Parathyroid adenoma (tissue), 2 donors: ENCODE results near the gene CLDN24.

Experiments used
- H2AFZ ChIP-seq: fragments of 300-600 bp; sonication (generic); one replicate; pipeline ENCODE4 v1.7.0; 2017; ENCODE audit warnings: antibody characterized with exemption, mild to moderate bottlenecking
- H3K27ac ChIP-seq: fragments of 300-600 bp; sonication (generic); one replicate; pipeline ENCODE4 v1.7.0; 2017
- H3K27me3 ChIP-seq: fragments of 300-600 bp; sonication (generic); one replicate; pipeline ENCODE4 v1.7.0; 2017; ENCODE audit warnings: low read length; ENCODE audit not compliant: control insufficient read depth, insufficient read depth
- H3K36me3 ChIP-seq: fragments of 300-600 bp; sonication (generic); one replicate; pipeline ENCODE4 v1.7.0; 2017; ENCODE audit warnings: low read length; ENCODE audit not compliant: control insufficient read depth, insufficient read depth
- H3K4me1 ChIP-seq: fragments of 300-600 bp; sonication (generic); one replicate; pipeline ENCODE4 v1.7.0; 2017; ENCODE audit warnings: control low read depth
- H3K4me2 ChIP-seq: fragments of 300-600 bp; sonication (generic); one replicate; pipeline ENCODE4 v1.7.0; 2017; ENCODE audit warnings: low read length
- H3K4me3 ChIP-seq: fragments of 300-600 bp; sonication (generic); one replicate; pipeline ENCODE4 v1.7.0; 2017; ENCODE audit warnings: low read depth, low read length
- H3K79me2 ChIP-seq: fragments of 300-600 bp; sonication (generic); one replicate; pipeline ENCODE4 v1.7.0; 2017; ENCODE audit warnings: control low read depth
- H3K9ac ChIP-seq: fragments of 300-600 bp; sonication (generic); one replicate; pipeline ENCODE4 v1.7.0; 2017; ENCODE audit warnings: mild to moderate bottlenecking
- H3K9me3 ChIP-seq: fragments of 300-600 bp; sonication (generic); one replicate; pipeline ENCODE4 v1.7.0; 2017; ENCODE audit warnings: low read length; ENCODE audit not compliant: control insufficient read depth
- TF ChIP-seq, protein P1 (sequence below): fragments of 300-600 bp; sonication (generic); IDR thresholded peaks from one replicate; pipeline ENCODE4 v1.7.0; 2017; ENCODE audit warnings: antibody characterized with exemption, mild to moderate bottlenecking
- donor health status: primary hyperparathyroidism.

CLDN24 gene

DNA sequence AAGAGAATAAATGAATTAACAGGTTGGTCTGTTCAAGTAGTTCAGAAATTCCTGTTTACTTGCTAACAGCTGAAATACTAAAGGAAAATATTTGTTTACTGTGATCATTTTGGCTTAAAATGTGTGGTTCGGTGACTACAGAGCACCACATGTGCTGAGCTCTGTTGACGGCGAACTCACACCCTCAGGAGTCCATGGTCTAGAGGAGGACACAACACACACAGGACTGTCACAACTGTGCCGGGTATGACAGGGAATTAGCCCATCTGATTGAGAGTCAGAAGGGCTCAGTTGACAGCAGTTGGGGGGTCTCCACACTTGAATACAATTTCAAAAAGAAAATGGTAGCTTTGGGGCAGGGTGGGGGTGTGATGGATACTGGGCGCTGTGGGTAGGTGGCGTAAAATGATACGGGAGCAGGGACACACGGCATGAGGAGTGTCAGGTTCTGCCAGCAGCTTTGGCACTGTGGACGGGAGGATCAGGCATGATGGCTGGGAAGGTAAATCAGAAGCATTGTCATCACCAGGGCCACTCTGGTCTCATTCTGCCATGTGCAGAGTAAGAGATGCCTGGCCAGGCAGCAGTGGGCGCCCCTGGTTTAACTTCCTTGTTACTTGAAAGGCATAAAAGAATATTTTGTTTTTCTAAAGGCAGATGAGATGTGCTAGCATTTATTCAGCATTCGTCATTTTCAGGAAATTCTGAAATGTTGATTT, 35.5 kb downstream of the CLDN24 start:
- H3K9me3 ChIP-seq, result no peaks in the 10 kb centered on the region
- no peak overlapping the region for H3K4me2 ChIP-seq
- TF ChIP-seq, protein P1, sequence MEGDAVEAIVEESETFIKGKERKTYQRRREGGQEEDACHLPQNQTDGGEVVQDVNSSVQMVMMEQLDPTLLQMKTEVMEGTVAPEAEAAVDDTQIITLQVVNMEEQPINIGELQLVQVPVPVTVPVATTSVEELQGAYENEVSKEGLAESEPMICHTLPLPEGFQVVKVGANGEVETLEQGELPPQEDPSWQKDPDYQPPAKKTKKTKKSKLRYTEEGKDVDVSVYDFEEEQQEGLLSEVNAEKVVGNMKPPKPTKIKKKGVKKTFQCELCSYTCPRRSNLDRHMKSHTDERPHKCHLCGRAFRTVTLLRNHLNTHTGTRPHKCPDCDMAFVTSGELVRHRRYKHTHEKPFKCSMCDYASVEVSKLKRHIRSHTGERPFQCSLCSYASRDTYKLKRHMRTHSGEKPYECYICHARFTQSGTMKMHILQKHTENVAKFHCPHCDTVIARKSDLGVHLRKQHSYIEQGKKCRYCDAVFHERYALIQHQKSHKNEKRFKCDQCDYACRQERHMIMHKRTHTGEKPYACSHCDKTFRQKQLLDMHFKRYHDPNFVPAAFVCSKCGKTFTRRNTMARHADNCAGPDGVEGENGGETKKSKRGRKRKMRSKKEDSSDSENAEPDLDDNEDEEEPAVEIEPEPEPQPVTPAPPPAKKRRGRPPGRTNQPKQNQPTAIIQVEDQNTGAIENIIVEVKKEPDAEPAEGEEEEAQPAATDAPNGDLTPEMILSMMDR, result no peak
- H3K27ac ChIP-seq, result no peak overlapping the region
- H3K36me3 ChIP-seq, result no peaks in the 10 kb centered on the region
- no peak overlapping the region for H2AFZ ChIP-seq
- no peaks in the 10 kb centered on the region for H3K27me3 ChIP-seq
- no peak overlapping the region for H3K9ac ChIP-seq
- no peak overlapping the region for H3K4me3 ChIP-seq
- no peaks in the 10 kb centered on the region for H3K79me2 ChIP-seq
- no peaks in the 10 kb centered on the region for H3K4me1 ChIP-seq

DNA sequence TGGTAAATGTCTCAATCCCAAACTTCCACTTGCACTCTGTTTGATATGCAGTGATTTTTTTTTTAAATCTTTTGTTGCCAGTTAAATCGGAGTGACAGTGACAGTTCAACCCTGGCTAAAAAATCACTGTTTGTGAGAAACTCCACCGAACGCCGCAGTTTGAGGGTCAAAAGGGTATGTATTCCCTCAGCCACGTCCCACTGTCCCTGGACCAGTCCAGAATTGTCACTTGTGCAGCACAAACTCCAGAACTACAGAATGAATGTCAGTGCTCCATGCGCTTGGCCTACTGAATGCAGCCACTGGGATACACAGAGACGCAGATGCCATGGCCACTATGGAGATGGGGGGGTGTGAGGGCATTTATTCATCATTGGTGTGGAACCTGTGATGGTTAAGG, 36.3 kb downstream of the CLDN24 start:
- Histone ChIP-seq H3K27ac (no peak overlapping the region), H3K27me3 (no peaks in the 10 kb centered on the region), H3K9me3 (no peaks in the 10 kb centered on the region), H3K4me1 (no peaks in the 10 kb centered on the region), H3K4me2 (no peak overlapping the region), H2AFZ (no peak overlapping the region), H3K36me3 (no peaks in the 10 kb centered on the region), H3K79me2 (no peaks in the 10 kb centered on the region), H3K9ac (no peak overlapping the region), H3K4me3 (no peak overlapping the region)
- TF ChIP-seq, protein P1, result no peak

DNA sequence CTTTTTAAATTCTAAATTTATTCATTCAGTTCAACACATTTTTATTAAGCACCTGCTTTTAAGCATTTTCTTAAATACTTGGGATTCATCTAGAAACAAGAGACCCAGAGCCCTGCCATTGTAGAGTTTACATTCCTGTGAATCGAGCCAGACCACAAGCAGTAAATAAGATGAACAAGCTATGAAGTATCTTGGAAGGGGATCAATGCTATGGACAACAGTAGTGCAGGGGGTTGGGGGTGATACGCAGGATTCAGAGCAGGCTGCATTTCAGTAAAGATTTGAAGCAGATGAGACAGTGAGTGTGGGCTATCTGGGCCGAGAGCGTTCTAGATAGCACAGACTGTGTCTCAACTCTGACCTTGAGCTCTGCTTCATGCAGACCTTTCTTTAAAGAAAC, 37.3 kb downstream of the CLDN24 start:
- Histone ChIP-seq H3K36me3 (no peaks in the 10 kb centered on the region), H3K9ac (no peak overlapping the region), H2AFZ (no peak overlapping the region), H3K79me2 (no peaks in the 10 kb centered on the region), H3K27me3 (no peaks in the 10 kb centered on the region), H3K27ac (no peak overlapping the region), H3K4me3 (no peak overlapping the region), H3K4me1 (no peaks in the 10 kb centered on the region), H3K9me3 (no peaks in the 10 kb centered on the region), H3K4me2 (no peak overlapping the region)
- TF ChIP-seq, protein P1, result no peak

DNA sequence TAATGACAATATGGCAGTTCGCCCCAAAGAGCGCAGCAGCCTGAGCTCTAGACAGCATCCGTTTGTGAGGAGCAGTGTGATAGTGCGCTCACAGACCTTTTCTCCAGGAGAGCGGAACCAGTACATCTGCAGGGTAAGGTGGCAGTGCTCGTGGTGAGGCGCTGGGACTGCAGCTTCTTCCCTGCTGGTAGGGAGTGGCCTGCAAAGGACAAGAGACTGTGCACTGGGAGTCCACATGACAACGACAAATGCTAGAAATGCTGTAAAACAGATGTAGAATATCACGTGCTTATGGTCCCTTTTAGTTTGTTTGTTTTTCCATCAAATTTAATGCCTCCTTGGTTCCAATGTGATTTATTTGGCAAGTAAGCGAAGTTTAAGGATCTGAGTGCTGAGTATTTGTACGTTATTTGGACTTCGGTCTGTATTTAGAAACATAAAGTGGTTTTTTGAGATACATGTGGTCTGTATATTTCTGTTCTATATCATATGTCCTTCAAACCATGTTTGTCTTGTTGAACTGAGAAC, 37.9 kb downstream of the CLDN24 start:
- Histone ChIP-seq H2AFZ (no peak overlapping the region), H3K4me1 (no peaks in the 10 kb centered on the region), H3K27me3 (no peaks in the 10 kb centered on the region), H3K36me3 (no peaks in the 10 kb centered on the region), H3K4me3 (no peak overlapping the region), H3K9me3 (no peaks in the 10 kb centered on the region), H3K27ac (no peak overlapping the region), H3K79me2 (no peaks in the 10 kb centered on the region), H3K4me2 (no peak overlapping the region), H3K9ac (no peak overlapping the region)
- TF ChIP-seq, protein P1, result no peak

DNA sequence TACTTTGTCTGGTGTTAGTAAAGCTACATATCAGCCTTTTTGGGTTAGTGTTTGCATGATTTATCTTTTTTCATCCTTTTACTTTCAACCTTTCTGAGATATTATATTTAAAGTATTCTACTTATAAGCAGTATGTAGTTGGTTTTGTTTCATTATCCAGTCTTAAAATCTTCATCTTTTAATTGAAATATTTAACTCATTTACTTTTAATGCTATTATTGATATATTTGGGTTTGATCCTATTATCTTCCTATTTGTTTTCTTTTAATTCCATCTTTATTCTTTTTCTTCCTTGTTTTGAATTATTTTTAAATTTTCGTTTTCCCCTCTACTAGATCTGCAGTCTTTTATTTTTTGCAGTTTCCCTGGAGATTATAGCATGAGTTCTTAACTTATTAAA, 46.1 kb downstream of the CLDN24 start:
- no peak overlapping the region for H3K4me3 ChIP-seq
- H2AFZ ChIP-seq, result no peak overlapping the region
- no peaks in the 10 kb centered on the region for H3K9me3 ChIP-seq
- H3K27ac ChIP-seq, result no peak overlapping the region
- no peaks in the 10 kb centered on the region for H3K79me2 ChIP-seq
- H3K36me3 ChIP-seq, result no peaks in the 10 kb centered on the region
- H3K4me1 ChIP-seq, result no peaks in the 10 kb centered on the region
- no peak overlapping the region for H3K9ac ChIP-seq
- TF ChIP-seq, protein P1, result no peak
- no peak overlapping the region for H3K4me2 ChIP-seq
- H3K27me3 ChIP-seq, result no peaks in the 10 kb centered on the region
